Measurements from ENCODE around the gene CDK6. TPM values are rescaled to one million over a fixed set of nuclear protein-coding genes. Genes with fewer than 3 reads are reported as not detected.

Gene CDK6
- total and polyA plus RNA-seq, 9 of the 15 experiments (the other 6 are each of a cell fraction or from before 2014, with no cell fraction given): 7.6 to 109 (median 44.4) TPM

GRCh38 chr7:92834507-92835260 is 1.7 kb downstream of the CDK6 start (continued):
- TF ChIP-seq ZFP36 (IDR thresholded peaks at IDR 0.05; ENCODE audit: low read depth, low read length, partially characterized antibody) (no peak), HMBOX1 (IDR thresholded peaks at IDR 0.05) (no peak), SIN3A (IDR thresholded peaks at IDR 0.05; ENCODE audit: borderline replicate concordance in 2 of 2, control insufficient read depth in 1 of 2, low read depth in 2 of 2, low read length in 2 of 2) (peak in 1 of 2 experiments; percentile 55; a peak in 1 of 4 replicates), HNRNPLL (IDR thresholded peaks at IDR 0.05; ENCODE audit: low read depth, low read length, poor library complexity, severe bottlenecking) (no peak), PHB2 (IDR thresholded peaks at IDR 0.05; ENCODE audit: low read depth) (no peak), PRDM10 (IDR thresholded peaks at IDR 0.05; ENCODE audit: partially characterized antibody) (no peak), NR2C2 (CRISPR knock-in tag; IDR thresholded peaks at IDR 0.05) (peak; percentile 12; the same call in 1 of the 2 replicates), NR2C2 (tag; IDR thresholded peaks at IDR 0.05) (no peak), CHAMP1 (IDR thresholded peaks at IDR 0.05) (0 out of 2 replicates have a peak, but pooled peaks have one; percentile 22)

Data from K562 (cell line).